GM12878 (cell line): ENCODE data around the gene ERG. TPM values are rescaled to one million over a fixed set of nuclear protein-coding genes. Genes with fewer than 3 reads are reported as not detected.

Experiments used
- ATAC-seq: fragments of 200-7000 bp; cut with Tn5 transposase; 3 replicates; pipeline ENCODE4 v1.9.1; 2020; ENCODE audit warnings: mild to moderate bottlenecking, moderate library complexity
- BruUV-seq: library from RNA; stranded (reverse); fragments of 400-500 nt; replicated peaks from 2 replicates; lab custom pipeline; 2021; lab: Mats Ljungman, UMichigan
- CTCF ChIA-PET: fragments of 300-600 bp; sonication (Branson Sonifier 250); formaldehyde crosslinking; extraction: SDS; loops from one replicate; lab custom pipeline; 2021; ENCODE audit warnings: inconsistent platforms; lab: Yijun Ruan, JAX
- POLR2A ChIA-PET: fragments of 350-600 bp; formaldehyde crosslinking; extraction: SDS; loops from one replicate; lab custom pipeline; 2021; ENCODE audit warnings: inconsistent platforms; lab: Charles Lee
- RAD21 ChIA-PET: fragments of 300-600 bp; sonication (Branson Sonifier 250); formaldehyde crosslinking; loops from one replicate; lab custom pipeline; 2023; ENCODE audit warnings: antibody characterized with exemption; ENCODE audit not compliant: unreplicated experiment; lab: Charles Lee
- SMC1A ChIA-PET: fragments of 300-600 bp; sonication (Branson Sonifier 250); formaldehyde crosslinking; loops from one replicate; lab custom pipeline; 2023; ENCODE audit not compliant: unreplicated experiment, uncharacterized antibody; lab: Charles Lee
- DNase-seq: peaks from one replicate; pipeline ENCODE4 v3.0.0-alpha.2; 2011; ENCODE audit warnings: low read depth, low spot score
- FAIRE-seq: peaks from 3 replicates; lab custom pipeline; 2011; peaks lifted over from hg19 to GRCh38; lab: Jason Lieb, UNC
- H2AFZ ChIP-seq: 2 replicates; pipeline ENCODE4 v1.6.0; 2011; ENCODE audit warnings: low read depth, low read length, control low read depth; ENCODE audit not compliant: control insufficient read depth
- H3K27ac ChIP-seq: 2 replicates; pipeline ENCODE4 v1.5.1; 2011; ENCODE audit warnings: control low read depth; ENCODE audit not compliant: control insufficient read depth, insufficient read depth
- H3K27me3 ChIP-seq, 2 experiments: replicated peaks in 1 of 2; 2 replicates each; pipeline versions ENCODE4 v1.6.0 to v1.6.1; 2011; ENCODE audit warnings: low read length in 1 of 2; ENCODE audit not compliant: control insufficient read depth in 2 of 2, insufficient read depth in 2 of 2
- H3K36me3 ChIP-seq, 2 experiments: 2 replicates each; pipeline ENCODE4 v1.5.1; 2011; ENCODE audit warnings: low read length in 1 of 2; ENCODE audit not compliant: control insufficient read depth in 2 of 2, insufficient read depth in 2 of 2
- H3K4me1 ChIP-seq: 2 replicates; pipeline ENCODE4 v1.6.1; 2011; ENCODE audit warnings: mild to moderate bottlenecking, low read length, moderate library complexity, mixed read lengths; ENCODE audit not compliant: control insufficient read depth, insufficient read depth
- H3K4me2 ChIP-seq: 2 replicates; pipeline ENCODE4 v1.6.0; 2011; ENCODE audit warnings: control low read depth; ENCODE audit not compliant: control insufficient read depth, insufficient read depth
- H3K4me3 ChIP-seq: fragments of 200-600 bp; sonication (generic); 2 replicates; pipeline ENCODE4 v1.5.1; 2016
- H3K79me2 ChIP-seq: 2 replicates; pipeline ENCODE4 v1.6.0; 2011; ENCODE audit warnings: low read length; ENCODE audit not compliant: control insufficient read depth, insufficient read depth
- H3K9ac ChIP-seq: 2 replicates; pipeline ENCODE4 v1.8.0; 2011; ENCODE audit warnings: low read length, control low read depth, mixed read lengths; ENCODE audit not compliant: control insufficient read depth, insufficient read depth
- H3K9me3 ChIP-seq: replicated peaks from 3 replicates; pipeline ENCODE4 v1.5.1; 2011; ENCODE audit warnings: mild to moderate bottlenecking, low read length; ENCODE audit not compliant: control insufficient read depth, insufficient read depth
- H4K20me1 ChIP-seq: 2 replicates; pipeline ENCODE4 v1.6.0; 2011; ENCODE audit not compliant: control insufficient read depth, insufficient read depth
- CBX3 ChIP-seq: fragments of 200-600 bp; sonication (generic); IDR thresholded peaks from 2 replicates; pipeline ENCODE4 v1.6.1; 2016; ENCODE audit warnings: low read depth, borderline replicate concordance
- EED ChIP-seq: sonication (generic); IDR thresholded peaks from 2 replicates; pipeline ENCODE4 v1.6.1; 2016; ENCODE audit warnings: antibody characterized with exemption, low read depth
- ETV6 ChIP-seq, 2 experiments: fragments of 450-650 bp in 1 of 2; IDR thresholded peaks in 1 of 2; conservative IDR thresholded peaks in 1 of 2; 2 replicates each; pipeline ENCODE4 v1.6.1; 2014; ENCODE audit warnings: antibody characterized with exemption in 1 of 2, borderline replicate concordance in 1 of 2, low read depth in 1 of 2, mild to moderate bottlenecking in 1 of 2, moderate library complexity in 1 of 2
- FOS ChIP-seq: IDR thresholded peaks from 3 replicates; pipeline ENCODE4 v1.6.1; 2011; ENCODE audit warnings: borderline replicate concordance; ENCODE audit not compliant: insufficient read length; ENCODE audit errors: extremely low read depth
- PAX5 ChIP-seq: IDR thresholded peaks from 2 replicates; pipeline ENCODE4 v1.6.1; 2011; ENCODE audit warnings: low read depth, low read length, borderline replicate concordance
- WGBS: methylation state at CpG from one replicate; pipeline ENCODE4 v1.1.6; 2016; ENCODE audit warnings: low lambda C conversion rate; ENCODE audit not compliant: insufficient replicate concordance, insufficient coverage; ENCODE audit errors: missing lambda C conversion rate; 5-methylcytosine and 5-hydroxymethylcytosine counted together
- in situ Hi-C: fragments of 300-500 bp; cut with MboI; formaldehyde crosslinking; loops from 9 replicates; pipeline ENCODE4 v1.14.3; 2018; ENCODE audit warnings: mixed read lengths
- intact Hi-C: fragments of 100-400 bp; cut with micrococcal nuclease; formaldehyde crosslinking; loops from one replicate; pipeline ENCODE4 v1.14.2; 2022; ENCODE audit not compliant: unreplicated experiment
- polyA plus RNA-seq, 11 experiments: library from polyadenylated mRNA; depleted of rRNA in 4 of 11; unstranded in 6 of 11; stranded (reverse) in 5 of 11; fragments of >200 nt; fragmentation: Nextera tagmentation in 4 of 11; fragmentation: Illumina TruSeq in 1 of 11; extraction: Ambion mirVana in 4 of 11; extraction: Trizol in 1 of 11; gene quantifications; 1 replicate in 1 of 11; 2 replicates in 10 of 11; pipeline versions ENCODE4 v1.2.1 to v1.2.3, GENCODE V29; 2011 to 2016; ENCODE audit warnings: inconsistent platforms in 2 of 11, missing spikeins in 2 of 11, low read depth in 1 of 11
- total RNA-seq, 4 experiments: library from RNA; depleted of rRNA in 3 of 4; stranded (reverse); fragments of >200 nt in 3 of 4; fragmentation: Illumina TruSeq in 1 of 4; extraction: Trizol in 1 of 4; gene quantifications; 2 replicates each; pipeline versions ENCODE4 v1.2.1 to v1.2.3, GENCODE V29; 2013 to 2021
- TF ChIP-seq, protein P1 (sequence below): fragments of 450-650 bp; formaldehyde crosslinking; IDR thresholded peaks from 2 replicates; pipeline ENCODE4 v1.5.0; 2022; ENCODE audit warnings: mild to moderate bottlenecking, missing genetic modification characterization
- TF ChIP-seq, protein P2 (sequence below): IDR thresholded peaks from 2 replicates; pipeline ENCODE4 v1.6.1; 2012; ENCODE audit warnings: mild to moderate bottlenecking, low read depth, low read length
- TF ChIP-seq, protein P3 (sequence below): IDR thresholded peaks from 2 replicates; pipeline ENCODE4 v1.6.1; 2012; ENCODE audit warnings: low read depth, low read length, improper control_type of control experiment

Gene ERG
- total and polyA plus RNA-seq, 10 of the 15 experiments (the other 5 are each of a cell fraction or from before 2014, with no cell fraction given): not detected

DNA sequence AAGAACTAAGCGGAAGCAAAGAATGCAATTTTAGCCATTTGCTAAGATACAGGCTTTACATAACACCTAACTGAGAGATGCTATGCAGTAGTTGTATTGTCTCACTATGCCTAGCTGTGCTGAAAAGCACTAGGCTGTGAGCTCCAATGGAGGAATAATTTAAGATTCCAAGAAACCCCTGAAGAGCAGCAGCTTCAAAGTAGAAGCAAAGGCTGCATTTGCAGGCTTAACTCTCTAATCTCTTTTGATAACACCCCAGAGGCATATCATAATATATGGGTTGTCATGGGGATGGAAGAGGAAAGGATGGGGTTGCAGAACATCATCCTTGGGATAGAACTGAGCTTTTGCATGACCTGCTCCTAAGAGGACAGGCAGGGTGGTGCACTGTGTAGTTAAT, 102.0 kb downstream of the ERG start:
- Histone ChIP-seq H3K4me3 (no peak overlapping the region), H3K79me2 (no peaks in the 10 kb centered on the region), H4K20me1 (no peaks in the 10 kb centered on the region), H2AFZ (no peak overlapping the region), H3K27me3 (no peaks in the 10 kb centered on the region; a peak in 1 of 4 replicates), H3K4me1 (no peaks in the 10 kb centered on the region), H3K9ac (no peak overlapping the region), H3K4me2 (no peak overlapping the region), H3K27ac (no peak overlapping the region), H3K9me3 (no peaks in the 10 kb centered on the region), H3K36me3 (no peaks in the 10 kb centered on the region)
- ATAC-seq: no peak
- in situ Hi-C loops: no loop called here
- no peak for DNase-seq
- 57% methylated on average over 1 of the region's 1 CpG for WGBS
- intact Hi-C loops: no loop called here
- BruUV-seq: no TSS peak
- TF ChIP-seq PAX5: no peak
- TF ChIP-seq FOS: no peak
- ChIA-PET POLR2A (interaction anchor here (0.6 kb wide), 1 partner anchor 517 kb away, joined by 3 read pairs; no protein-coding TSS in a partner anchor), RAD21 (no interaction called here), CTCF (no interaction called here), SMC1A (no interaction called here)
- no peak for FAIRE-seq

DNA sequence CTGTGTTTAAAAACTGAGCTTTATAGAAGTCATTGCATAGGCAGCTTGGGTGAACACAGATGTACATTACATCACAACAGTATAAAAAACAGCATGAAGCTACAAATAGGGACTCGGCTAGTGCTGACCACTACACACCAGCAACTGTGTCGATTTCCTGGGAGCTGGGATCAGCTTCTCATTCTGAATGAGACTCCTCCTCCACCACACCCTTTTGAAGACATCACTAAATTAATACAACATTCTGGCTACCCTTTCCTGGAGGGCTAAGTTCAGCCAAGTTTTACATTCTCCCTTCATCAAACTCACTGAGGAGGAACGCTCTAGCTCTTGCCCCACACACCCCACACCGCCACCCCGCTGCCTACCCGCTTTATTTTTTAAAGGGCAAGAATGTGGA, 102.7 kb downstream of the ERG start:
- DNase-seq (no peak), FAIRE-seq (no peak), ATAC-seq (no peak)
- H3K9me3 ChIP-seq: no peaks in the 10 kb centered on the region
- H3K9ac ChIP-seq: no peak overlapping the region
- H3K79me2 ChIP-seq: no peaks in the 10 kb centered on the region
- no peak overlapping the region for H2AFZ ChIP-seq
- WGBS: 12% methylated on average over 6 of the region's 6 CpGs
- H3K27me3 ChIP-seq: no peaks in the 10 kb centered on the region; a peak in 1 of 4 replicates
- H3K27ac ChIP-seq: no peak overlapping the region
- H3K4me2 ChIP-seq: no peak overlapping the region
- ChIA-PET RAD21 (no interaction called here), CTCF (no interaction called here), SMC1A (no interaction called here), POLR2A (no interaction called here)
- intact Hi-C loops (no loop called here), in situ Hi-C loops (no loop called here)
- no TSS peak for BruUV-seq
- no peaks in the 10 kb centered on the region for H4K20me1 ChIP-seq
- H3K4me1 ChIP-seq: no peaks in the 10 kb centered on the region
- H3K4me3 ChIP-seq: no peak overlapping the region
- no peaks in the 10 kb centered on the region for H3K36me3 ChIP-seq
- TF ChIP-seq, protein P1, sequence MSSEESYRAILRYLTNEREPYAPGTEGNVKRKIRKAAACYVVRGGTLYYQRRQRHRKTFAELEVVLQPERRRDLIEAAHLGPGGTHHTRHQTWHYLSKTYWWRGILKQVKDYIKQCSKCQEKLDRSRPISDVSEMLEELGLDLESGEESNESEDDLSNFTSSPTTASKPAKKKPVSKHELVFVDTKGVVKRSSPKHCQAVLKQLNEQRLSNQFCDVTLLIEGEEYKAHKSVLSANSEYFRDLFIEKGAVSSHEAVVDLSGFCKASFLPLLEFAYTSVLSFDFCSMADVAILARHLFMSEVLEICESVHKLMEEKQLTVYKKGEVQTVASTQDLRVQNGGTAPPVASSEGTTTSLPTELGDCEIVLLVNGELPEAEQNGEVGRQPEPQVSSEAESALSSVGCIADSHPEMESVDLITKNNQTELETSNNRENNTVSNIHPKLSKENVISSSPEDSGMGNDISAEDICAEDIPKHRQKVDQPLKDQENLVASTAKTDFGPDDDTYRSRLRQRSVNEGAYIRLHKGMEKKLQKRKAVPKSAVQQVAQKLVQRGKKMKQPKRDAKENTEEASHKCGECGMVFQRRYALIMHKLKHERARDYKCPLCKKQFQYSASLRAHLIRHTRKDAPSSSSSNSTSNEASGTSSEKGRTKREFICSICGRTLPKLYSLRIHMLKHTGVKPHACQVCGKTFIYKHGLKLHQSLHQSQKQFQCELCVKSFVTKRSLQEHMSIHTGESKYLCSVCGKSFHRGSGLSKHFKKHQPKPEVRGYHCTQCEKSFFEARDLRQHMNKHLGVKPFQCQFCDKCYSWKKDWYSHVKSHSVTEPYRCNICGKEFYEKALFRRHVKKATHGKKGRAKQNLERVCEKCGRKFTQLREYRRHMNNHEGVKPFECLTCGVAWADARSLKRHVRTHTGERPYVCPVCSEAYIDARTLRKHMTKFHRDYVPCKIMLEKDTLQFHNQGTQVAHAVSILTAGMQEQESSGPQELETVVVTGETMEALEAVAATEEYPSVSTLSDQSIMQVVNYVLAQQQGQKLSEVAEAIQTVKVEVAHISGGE (CRISPR knock-in tag): no peak
- TF ChIP-seq EED (no peak), CBX3 (no peak), ETV6 (conservative IDR thresholded peaks at IDR 0.05 in 1 of 2, IDR thresholded peaks at IDR 0.05 in 1 of 2; ENCODE audit: borderline replicate concordance in 1 of 2, low read depth in 1 of 2) (no peak)
- TF ChIP-seq, protein P2, sequence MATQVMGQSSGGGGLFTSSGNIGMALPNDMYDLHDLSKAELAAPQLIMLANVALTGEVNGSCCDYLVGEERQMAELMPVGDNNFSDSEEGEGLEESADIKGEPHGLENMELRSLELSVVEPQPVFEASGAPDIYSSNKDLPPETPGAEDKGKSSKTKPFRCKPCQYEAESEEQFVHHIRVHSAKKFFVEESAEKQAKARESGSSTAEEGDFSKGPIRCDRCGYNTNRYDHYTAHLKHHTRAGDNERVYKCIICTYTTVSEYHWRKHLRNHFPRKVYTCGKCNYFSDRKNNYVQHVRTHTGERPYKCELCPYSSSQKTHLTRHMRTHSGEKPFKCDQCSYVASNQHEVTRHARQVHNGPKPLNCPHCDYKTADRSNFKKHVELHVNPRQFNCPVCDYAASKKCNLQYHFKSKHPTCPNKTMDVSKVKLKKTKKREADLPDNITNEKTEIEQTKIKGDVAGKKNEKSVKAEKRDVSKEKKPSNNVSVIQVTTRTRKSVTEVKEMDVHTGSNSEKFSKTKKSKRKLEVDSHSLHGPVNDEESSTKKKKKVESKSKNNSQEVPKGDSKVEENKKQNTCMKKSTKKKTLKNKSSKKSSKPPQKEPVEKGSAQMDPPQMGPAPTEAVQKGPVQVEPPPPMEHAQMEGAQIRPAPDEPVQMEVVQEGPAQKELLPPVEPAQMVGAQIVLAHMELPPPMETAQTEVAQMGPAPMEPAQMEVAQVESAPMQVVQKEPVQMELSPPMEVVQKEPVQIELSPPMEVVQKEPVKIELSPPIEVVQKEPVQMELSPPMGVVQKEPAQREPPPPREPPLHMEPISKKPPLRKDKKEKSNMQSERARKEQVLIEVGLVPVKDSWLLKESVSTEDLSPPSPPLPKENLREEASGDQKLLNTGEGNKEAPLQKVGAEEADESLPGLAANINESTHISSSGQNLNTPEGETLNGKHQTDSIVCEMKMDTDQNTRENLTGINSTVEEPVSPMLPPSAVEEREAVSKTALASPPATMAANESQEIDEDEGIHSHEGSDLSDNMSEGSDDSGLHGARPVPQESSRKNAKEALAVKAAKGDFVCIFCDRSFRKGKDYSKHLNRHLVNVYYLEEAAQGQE: no peak
- TF ChIP-seq, protein P3, sequence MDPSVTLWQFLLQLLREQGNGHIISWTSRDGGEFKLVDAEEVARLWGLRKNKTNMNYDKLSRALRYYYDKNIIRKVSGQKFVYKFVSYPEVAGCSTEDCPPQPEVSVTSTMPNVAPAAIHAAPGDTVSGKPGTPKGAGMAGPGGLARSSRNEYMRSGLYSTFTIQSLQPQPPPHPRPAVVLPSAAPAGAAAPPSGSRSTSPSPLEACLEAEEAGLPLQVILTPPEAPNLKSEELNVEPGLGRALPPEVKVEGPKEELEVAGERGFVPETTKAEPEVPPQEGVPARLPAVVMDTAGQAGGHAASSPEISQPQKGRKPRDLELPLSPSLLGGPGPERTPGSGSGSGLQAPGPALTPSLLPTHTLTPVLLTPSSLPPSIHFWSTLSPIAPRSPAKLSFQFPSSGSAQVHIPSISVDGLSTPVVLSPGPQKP: no peak
